Ovary (tissue), 3 donors: ENCODE results near the gene FAM171A2.

Experiments used
- EP300 ChIP-seq: sonication (generic); formaldehyde crosslinking; IDR thresholded peaks from one replicate; pipeline ENCODE4 v1.6.1; 2017; ENCODE audit warnings: antibody characterized with exemption
- POLR2A ChIP-seq: fragments of 450-650 bp; IDR thresholded peaks from one replicate; pipeline ENCODE4 v1.6.1; 2017; ENCODE audit warnings: antibody characterized with exemption, mild to moderate bottlenecking, moderate library complexity
- TF ChIP-seq, protein P1 (sequence below), 3 donors: fragments of 450-650 bp in 2 of 3; fragments of 200-600 bp in 1 of 3; IDR thresholded peaks; one replicate each; pipeline versions ENCODE4 v1.5.1 to v1.8.0; 2016 to 2022; ENCODE audit warnings: antibody characterized with exemption in 3 of 3, mild to moderate bottlenecking in 1 of 3
- donor health status: DM: no; HTN: no; CAD: no.

- TF ChIP-seq, protein P1, sequence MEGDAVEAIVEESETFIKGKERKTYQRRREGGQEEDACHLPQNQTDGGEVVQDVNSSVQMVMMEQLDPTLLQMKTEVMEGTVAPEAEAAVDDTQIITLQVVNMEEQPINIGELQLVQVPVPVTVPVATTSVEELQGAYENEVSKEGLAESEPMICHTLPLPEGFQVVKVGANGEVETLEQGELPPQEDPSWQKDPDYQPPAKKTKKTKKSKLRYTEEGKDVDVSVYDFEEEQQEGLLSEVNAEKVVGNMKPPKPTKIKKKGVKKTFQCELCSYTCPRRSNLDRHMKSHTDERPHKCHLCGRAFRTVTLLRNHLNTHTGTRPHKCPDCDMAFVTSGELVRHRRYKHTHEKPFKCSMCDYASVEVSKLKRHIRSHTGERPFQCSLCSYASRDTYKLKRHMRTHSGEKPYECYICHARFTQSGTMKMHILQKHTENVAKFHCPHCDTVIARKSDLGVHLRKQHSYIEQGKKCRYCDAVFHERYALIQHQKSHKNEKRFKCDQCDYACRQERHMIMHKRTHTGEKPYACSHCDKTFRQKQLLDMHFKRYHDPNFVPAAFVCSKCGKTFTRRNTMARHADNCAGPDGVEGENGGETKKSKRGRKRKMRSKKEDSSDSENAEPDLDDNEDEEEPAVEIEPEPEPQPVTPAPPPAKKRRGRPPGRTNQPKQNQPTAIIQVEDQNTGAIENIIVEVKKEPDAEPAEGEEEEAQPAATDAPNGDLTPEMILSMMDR (IDR thresholded peaks at IDR 0.05): no peak
- no peak for TF ChIP-seq EP300
- no peak for TF ChIP-seq POLR2A
Observed at GRCh38 chr17:44360144-44360533, 3.5 kb downstream of the FAM171A2 start.
